GM18505 (cell line): ENCODE results near the gene SMIM13.
"Not testable (repeated sequence)": the region's sequence is repeated elsewhere in the genome, so short reads cannot be mapped to it uniquely, and the experiment has no call there.

Source experiments
- ATAC-seq: cut with Tn5 transposase; IDR thresholded peaks from one replicate; pipeline ENCODE4 v1.9.1; 2021; ENCODE audit not compliant: unreplicated experiment
- POLR2A ChIP-seq: IDR thresholded peaks from 4 replicates; pipeline ENCODE4 v1.6.1; 2011; ENCODE audit warnings: borderline replicate concordance; ENCODE audit not compliant: insufficient read depth, insufficient read length; ENCODE audit errors: extremely low read depth

Gene SMIM13

GRCh38 chr6:11092668-11093375 lies 812 bp upstream of the SMIM13 start:
- TF ChIP-seq POLR2A = no peak
- ATAC-seq = peak; percentile 27

GRCh38 chr6:11093376-11093625 lies 333 bp upstream of the SMIM13 start:
- ATAC-seq = peak; percentile 16
- TF ChIP-seq POLR2A = peak; percentile 62

GRCh38 chr6:11094411-11094851 lies 797 bp downstream of the SMIM13 start:
- TF ChIP-seq POLR2A = no peak
- peak; percentile 32 for ATAC-seq

- no peak for TF ChIP-seq POLR2A
- ATAC-seq = no peak
Measured at GRCh38 chr6:11094941-11095340, 1.3 kb downstream of the SMIM13 start.

GRCh38 chr6:11096109-11096508 lies 2.5 kb downstream of the SMIM13 start:
- no peak for ATAC-seq
- TF ChIP-seq POLR2A = no peak

- no peak for TF ChIP-seq POLR2A
Measured at GRCh38 chr6:11097476-11097875, 3.8 kb downstream of the SMIM13 start.

GRCh38 chr6:11098004-11098403 lies 4.4 kb downstream of the SMIM13 start:
- TF ChIP-seq POLR2A = no peak
- no peak for ATAC-seq

More at GRCh38 chr6:11097476-11097875, 3.8 kb downstream of the SMIM13 start:
- no peak for ATAC-seq

GRCh38 chr6:11101417-11101816 lies 7.8 kb downstream of the SMIM13 start:
- TF ChIP-seq POLR2A = no peak
- no peak for ATAC-seq

GRCh38 chr6:11103065-11103464 lies 9.4 kb downstream of the SMIM13 start:
- no peak for ATAC-seq
- no peak for TF ChIP-seq POLR2A

- no peak for TF ChIP-seq POLR2A
- no peak for ATAC-seq
Measured at GRCh38 chr6:11108726-11109125, 15.1 kb downstream of the SMIM13 start.

GRCh38 chr6:11110921-11111768 lies 17.5 kb downstream of the SMIM13 start, which contains the start of gene ERVFRD-1:
Gene ERVFRD-1, minus strand, starts transcription at chr6:11111725. Its CDS starts 6,415 bp downstream, at chr6:11105310.
- no peak for ATAC-seq
- no peak for TF ChIP-seq POLR2A

GRCh38 chr6:11111769-11112437 lies 18.3 kb downstream of the SMIM13 start:
- no peak for TF ChIP-seq POLR2A
- no peak for ATAC-seq

GRCh38 chr6:11113038-11113437 lies 19.4 kb downstream of the SMIM13 start:
- no peak for ATAC-seq
- TF ChIP-seq POLR2A = no peak

GRCh38 chr6:11115808-11116536 lies 22.3 kb downstream of the SMIM13 start:
- ATAC-seq = not testable (repeated sequence)
